ENCODE results near the gene CPLANE1.

DNA sequence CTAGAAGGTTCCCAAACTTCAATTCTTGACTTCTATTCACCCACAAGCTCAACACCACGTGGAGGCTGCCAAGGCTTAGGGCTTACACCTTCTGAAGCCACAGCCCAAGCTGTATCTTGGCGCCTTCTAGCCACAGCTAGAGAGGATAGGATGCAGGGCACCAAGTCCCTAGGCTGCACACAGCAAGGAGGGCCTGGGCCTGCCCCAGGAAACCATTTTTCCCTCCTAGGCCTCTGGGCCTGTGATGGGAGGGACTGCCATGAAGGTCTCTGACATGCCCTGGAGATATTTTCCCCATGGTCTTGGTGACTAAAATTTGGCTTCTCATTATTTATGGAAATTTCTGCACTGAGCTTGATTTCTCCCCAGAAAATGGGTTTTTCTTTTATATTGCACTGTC is 112.5 kb downstream of the CPLANE1 start:
- TF ChIP-seq, protein P1, sequence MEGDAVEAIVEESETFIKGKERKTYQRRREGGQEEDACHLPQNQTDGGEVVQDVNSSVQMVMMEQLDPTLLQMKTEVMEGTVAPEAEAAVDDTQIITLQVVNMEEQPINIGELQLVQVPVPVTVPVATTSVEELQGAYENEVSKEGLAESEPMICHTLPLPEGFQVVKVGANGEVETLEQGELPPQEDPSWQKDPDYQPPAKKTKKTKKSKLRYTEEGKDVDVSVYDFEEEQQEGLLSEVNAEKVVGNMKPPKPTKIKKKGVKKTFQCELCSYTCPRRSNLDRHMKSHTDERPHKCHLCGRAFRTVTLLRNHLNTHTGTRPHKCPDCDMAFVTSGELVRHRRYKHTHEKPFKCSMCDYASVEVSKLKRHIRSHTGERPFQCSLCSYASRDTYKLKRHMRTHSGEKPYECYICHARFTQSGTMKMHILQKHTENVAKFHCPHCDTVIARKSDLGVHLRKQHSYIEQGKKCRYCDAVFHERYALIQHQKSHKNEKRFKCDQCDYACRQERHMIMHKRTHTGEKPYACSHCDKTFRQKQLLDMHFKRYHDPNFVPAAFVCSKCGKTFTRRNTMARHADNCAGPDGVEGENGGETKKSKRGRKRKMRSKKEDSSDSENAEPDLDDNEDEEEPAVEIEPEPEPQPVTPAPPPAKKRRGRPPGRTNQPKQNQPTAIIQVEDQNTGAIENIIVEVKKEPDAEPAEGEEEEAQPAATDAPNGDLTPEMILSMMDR (IDR thresholded peaks at IDR 0.05): no peak
- TF ChIP-seq POLR2A (IDR thresholded peaks at IDR 0.05): no peak

Data from thyroid gland (tissue), 4 donors.